NCI-H1105 treated with DMSO at 0.1 percent for 48 hours (cell line): Measurements from ENCODE around the gene MAP4K5.

Source experiments
- DNase-seq: peaks from one replicate; lab custom pipeline; 2025; lab: John Stamatoyannopoulos, UW

Gene MAP4K5

GRCh38 chr14:50476134-50476533 is 56.2 kb downstream of the MAP4K5 start:
- DNase-seq, result no peak

DNA sequence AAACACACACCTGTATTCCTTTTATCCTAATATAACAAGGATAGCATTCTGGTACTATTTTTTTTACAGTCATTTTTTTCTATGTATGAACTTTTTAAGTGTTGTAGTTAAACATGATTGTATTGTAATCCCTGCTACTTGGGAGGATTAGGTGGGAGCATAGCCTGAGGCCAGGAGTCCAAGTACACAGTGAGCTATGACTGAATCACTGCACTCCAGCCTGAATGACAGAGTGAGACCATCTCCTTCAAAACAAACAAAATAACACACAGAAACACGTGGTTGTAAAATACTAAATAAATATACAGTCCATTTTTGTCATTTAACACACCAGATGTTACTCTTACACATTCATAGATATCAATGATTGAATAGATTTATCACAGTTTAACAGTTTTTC is 56.9 kb downstream of the MAP4K5 start:
- DNase-seq, result no peak

DNA sequence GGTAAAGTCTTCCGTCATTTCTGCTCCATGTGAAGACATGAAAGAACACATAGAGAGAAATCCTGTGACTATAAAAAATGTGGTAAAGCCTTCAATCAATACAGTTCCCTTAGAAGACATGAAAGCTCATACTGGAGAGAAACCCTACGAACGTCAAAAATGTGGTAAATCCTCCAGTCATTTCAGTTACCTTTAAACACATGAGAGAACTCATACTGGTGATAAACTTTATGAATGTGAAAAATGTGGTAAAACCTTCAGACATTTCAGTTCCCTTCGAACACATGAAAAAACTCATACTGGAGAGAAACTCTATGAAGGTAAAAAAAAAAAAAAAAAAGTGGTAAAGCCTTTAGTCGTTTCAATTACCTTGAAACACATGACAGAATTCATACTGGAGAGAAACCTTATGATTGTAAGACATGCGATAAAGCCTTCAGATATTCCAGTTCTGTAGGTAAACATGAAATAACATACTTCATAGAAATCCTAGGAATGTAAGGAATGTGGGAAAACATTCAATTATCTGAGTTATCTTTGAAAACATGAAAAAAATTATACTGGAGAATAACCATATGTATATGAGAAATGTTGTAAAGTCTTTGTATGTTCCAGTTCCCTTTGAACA is 60.4 kb downstream of the MAP4K5 start:
- DNase-seq, result no peak

DNA sequence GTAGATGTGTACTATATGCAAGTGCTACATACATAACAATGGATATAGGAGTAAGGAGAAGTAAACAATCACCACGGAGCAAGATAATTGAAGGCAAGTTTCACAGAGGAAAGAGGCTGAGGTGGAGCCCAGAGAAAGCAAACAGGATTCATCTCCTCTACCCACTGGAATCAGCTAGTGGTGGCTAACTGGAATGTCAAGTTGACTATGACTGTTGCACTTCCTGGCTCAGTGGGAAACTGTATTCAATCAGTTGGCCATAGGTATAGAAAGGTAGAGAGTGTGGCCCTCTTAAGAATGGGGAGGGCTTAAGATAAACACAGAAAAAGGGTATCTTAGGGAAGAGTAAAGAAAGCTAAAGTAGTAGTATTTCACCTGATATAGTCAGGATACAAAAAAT is 62.4 kb downstream of the MAP4K5 start:
- no peak for DNase-seq

- no peak for DNase-seq
Observed at GRCh38 chr14:50462111-50462510, 70.3 kb downstream of the MAP4K5 start.

GRCh38 chr14:50453869-50454268 is 78.5 kb downstream of the MAP4K5 start:
- no peak for DNase-seq

GRCh38 chr14:50452979-50453705 is 79.2 kb downstream of the MAP4K5 start:
- peak; percentile 72 for DNase-seq

DNA sequence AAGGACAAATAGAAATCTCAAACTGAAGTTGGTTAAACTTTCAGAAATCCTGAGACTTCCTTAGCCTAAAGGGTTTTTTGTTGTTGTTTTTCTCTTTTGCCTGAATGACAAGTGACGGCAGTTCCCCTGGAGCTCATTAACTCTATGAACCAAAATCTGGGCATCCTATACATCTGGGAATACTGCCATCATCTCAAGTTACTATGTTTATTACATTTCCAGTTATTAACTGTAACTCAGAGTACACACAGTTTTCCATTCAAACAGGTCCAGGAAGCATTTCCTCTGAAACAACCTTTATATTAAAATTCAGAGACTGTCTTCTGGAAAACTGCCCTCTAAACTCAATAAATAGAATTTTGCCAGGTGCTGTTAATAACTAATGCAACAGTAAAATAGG is 80.1 kb downstream of the MAP4K5 start:
- peak; percentile 94 for DNase-seq

- no peak for DNase-seq
Observed at GRCh38 chr14:50451854-50452253, 80.5 kb downstream of the MAP4K5 start.

GRCh38 chr14:50447461-50447860 is 84.9 kb downstream of the MAP4K5 start:
- DNase-seq, result no peak

- no peak for DNase-seq
Observed at GRCh38 chr14:50434528-50434927, 97.8 kb downstream of the MAP4K5 start.

DNA sequence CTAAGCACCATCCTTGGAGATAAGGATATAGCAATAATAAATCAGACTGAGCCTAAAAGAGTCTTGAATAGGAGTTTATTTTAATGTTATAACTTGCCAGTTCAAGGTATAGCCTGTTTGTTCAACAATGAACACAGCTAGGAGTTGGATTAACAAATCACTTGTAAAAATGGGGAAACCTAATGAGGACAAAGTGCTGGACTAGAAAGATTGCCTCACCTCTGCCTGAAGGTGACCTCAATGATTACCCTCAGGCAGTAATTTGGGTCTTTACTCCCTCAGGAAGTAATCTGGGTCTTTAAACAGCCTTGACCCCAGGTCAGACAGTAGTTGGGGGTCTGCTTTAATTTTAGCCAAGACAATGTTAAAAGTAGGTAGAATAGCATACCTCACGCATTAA is 100.2 kb downstream of the MAP4K5 start:
- DNase-seq, result no peak

DNA sequence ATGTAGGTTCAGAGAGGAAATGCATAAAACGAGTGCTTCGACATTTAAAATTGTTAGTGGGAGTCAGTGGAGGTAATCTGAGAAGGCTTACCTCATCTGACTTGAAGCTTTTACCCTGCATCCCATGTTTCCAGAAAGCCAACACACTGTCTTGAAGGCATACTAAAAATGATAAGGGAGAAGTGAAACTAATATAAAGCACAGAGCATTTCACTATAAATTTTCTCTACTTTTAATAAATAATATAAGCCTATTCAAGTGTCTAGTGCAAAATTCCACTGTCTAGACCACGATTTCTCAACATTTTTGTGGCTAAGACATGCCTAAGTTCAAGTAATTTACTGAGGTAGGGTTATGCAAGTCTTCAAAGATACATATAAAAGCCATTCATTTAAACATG is 106.6 kb downstream of the MAP4K5 start:
- no peak for DNase-seq

GRCh38 chr14:50425105-50425504 is 107.3 kb downstream of the MAP4K5 start:
- no peak for DNase-seq

GRCh38 chr14:50423529-50423928 is 108.8 kb downstream of the MAP4K5 start:
- no peak for DNase-seq

GRCh38 chr14:50421499-50421898 is 110.9 kb downstream of the MAP4K5 start:
- no peak for DNase-seq

- no peak for DNase-seq
Observed at GRCh38 chr14:50417853-50418252, 114.5 kb downstream of the MAP4K5 start.

GRCh38 chr14:50410921-50411320 is 121.4 kb downstream of the MAP4K5 start:
- DNase-seq, result no peak

DNA sequence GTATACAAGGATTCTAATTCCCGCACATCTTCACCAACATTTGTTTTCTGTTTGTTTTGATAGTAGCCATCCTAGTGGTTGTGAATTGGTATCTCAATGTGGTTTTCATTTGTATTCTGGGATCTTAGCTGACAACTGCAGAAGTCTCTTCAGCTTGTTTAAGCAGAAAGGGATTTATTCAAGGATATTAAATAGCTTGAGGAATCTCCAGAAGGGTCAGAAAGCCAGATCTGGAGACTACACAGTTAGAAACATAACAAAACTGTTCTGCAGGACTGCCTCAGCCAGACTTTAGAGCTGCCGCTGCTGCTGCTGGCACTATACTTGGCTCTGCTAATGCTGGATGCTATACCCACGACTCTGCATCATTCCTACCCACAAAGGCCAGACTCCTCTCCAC is 122.3 kb downstream of the MAP4K5 start:
- no peak for DNase-seq

GRCh38 chr14:50407111-50407812 is 125.1 kb downstream of the MAP4K5 start:
- no peak for DNase-seq

DNA sequence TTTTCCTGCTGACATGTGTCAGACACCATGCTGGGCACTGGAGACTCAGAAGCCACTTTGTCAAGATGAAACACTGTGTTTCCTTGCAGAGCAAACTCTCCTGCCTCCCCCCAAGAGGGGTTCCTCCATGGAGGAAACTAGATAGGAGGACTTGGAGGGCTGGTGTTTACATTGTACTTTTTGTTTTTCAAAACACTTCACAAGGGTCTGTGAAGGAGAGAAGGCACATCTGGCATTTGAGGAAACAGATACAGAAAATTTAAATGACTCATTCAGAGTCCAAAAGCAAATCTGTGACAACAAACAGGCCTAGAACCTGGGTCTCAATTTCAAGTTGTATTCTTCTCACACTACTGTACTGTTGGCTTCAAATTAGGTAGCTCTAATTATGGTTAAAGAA is 128.9 kb downstream of the MAP4K5 start:
- no peak for DNase-seq

DNA sequence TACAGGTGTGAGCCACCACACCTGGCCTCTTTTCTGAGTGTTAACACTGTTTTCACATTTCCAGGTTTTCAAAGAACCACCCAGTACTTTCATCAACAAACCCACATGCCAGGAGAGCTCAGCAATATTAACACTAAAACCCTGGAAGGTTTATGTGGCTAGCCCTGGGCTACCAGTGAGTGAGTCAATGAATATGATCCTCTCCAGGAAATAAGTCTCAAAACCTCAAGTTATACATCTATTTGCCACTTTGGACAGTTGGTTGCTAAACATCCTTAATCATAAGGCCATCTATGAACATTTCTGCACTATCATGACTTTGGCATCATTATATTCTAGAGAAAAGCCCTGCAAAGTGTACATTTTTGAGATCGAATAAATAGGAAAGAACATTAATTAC is 129.4 kb downstream of the MAP4K5 start:
- no peak for DNase-seq

- no peak for DNase-seq
Observed at GRCh38 chr14:50400461-50400860, 131.9 kb downstream of the MAP4K5 start.
